ENCODE results near the gene CLEC4M.

- no peak for TF ChIP-seq CTCF (IDR thresholded peaks at IDR 0.05; ENCODE audit: insufficient read depth, low read length, poor library complexity, severe bottlenecking)
- no peak for TF ChIP-seq EZH2phosphoT487 (conservative IDR thresholded peaks at IDR 0.05; ENCODE audit: low read length)
Measured at GRCh38 chr19:7787141-7787540, 24.1 kb downstream of the CLEC4M start.

Data from SU-DHL-6 (cell line).